GM21528 (cell line): ENCODE measurements around the gene TNFRSF11A.

Source experiments
- ATAC-seq: cut with Tn5 transposase; IDR thresholded peaks from one replicate; pipeline ENCODE4 v1.9.1; 2021; ENCODE audit warnings: mild to moderate bottlenecking, moderate library complexity; ENCODE audit not compliant: unreplicated experiment, low FRiP score

The TNFRSF11A gene

DNA sequence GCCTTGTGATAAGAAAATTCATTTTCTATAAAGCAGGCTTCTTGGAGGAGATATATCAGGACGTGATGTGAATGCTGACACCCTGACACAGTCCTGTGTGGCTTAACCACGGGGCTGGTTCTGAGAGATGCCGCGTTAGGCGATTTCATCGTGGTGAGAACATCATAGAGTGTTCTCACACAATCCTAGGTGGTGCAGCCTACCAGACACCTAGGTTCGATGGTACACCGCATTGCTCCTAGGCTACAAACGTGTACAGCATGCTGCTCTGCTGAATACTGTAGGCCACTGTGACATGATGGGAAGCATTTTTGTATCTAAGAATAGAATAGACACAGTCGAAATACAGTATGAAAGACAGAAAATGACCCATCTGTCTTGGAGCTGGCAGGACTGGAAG, 82.5 kb downstream of the TNFRSF11A start:
- no peak for ATAC-seq

DNA sequence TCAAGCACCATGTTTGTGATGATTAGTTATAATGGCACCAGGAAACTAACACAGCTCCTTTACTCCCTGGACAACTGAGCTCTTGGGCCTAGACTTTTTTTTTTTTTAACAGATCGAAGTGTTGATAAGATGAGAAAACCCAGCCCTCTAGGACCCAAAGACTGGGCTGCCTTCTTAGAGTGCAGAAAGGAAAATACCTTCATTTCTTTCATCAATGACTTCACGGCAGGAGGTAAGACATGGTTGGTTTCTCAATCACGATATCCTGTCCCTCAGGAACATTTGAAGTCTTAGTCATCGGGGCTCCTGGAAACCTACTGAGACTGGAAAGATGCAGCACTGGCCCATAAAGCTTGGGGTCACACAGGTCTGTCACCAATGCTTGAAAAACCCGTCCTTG, 84.7 kb downstream of the TNFRSF11A start:
- ATAC-seq = no peak

GRCh38 chr18:62412231-62412979, 87.3 kb downstream of the TNFRSF11A start:
- no peak for ATAC-seq

- no peak for ATAC-seq
Measured at GRCh38 chr18:62413206-62413605, 88.1 kb downstream of the TNFRSF11A start.

DNA sequence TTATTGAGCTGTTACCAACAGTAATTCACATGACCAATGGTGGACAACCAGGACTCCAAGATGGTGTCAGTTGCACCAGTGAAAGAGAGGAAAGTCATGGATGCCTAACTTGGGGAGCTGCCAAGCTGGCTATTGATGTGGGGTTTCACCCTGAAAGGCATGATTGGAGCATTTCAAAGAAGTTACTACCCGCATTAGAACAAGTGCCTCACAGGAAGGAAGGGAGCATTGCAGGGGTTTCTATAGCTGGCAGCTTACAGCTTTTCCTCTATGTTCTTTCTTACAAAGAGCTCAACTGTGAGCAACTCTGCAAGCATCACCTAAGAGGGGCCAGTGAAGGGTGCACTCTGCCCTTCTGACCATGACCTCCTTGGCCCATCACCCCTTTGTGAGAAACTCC, 93.1 kb downstream of the TNFRSF11A start:
- ATAC-seq = no peak

- peak; percentile 12 for ATAC-seq
Measured at GRCh38 chr18:62420151-62420512, 95.0 kb downstream of the TNFRSF11A start.

- peak; percentile 97 for ATAC-seq
Measured at GRCh38 chr18:62420513-62421209, 95.6 kb downstream of the TNFRSF11A start.

DNA sequence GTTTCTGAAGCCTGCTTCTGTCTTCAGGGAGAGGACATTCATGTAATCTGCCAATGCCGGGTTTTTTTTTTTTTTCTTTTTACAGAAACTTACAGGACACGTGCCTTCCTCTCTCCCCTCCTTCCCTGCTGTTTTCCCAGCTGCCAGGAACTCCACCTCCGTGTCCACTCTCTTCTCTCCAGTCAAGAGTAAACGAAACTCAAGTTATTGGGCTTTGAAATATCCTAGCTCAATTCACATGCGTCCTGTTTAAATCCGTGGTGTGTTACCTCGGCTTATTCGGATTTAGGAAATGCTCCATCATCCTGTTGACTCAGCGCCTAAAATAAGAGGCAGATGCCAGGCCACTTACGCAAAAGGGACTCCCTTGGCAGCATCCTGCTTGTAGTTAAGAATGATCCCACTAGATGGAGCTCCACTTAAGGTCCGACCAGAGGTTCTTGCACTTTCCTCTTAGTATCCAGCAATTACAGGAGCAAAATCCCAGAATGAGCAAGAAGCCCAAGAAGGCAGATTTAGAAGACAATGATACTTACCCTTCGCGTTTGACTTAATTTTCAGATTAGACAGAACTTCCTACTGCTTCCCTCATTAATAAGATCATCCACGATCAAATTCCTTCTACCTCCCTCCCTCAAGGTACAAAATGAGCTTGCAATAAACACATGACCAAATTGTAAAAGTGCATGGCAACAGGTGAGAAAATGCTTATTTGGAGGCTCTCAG, 100.5 kb downstream of the TNFRSF11A start:
- no peak for ATAC-seq

GRCh38 chr18:62426191-62426488, 101.0 kb downstream of the TNFRSF11A start:
- ATAC-seq = no peak

DNA sequence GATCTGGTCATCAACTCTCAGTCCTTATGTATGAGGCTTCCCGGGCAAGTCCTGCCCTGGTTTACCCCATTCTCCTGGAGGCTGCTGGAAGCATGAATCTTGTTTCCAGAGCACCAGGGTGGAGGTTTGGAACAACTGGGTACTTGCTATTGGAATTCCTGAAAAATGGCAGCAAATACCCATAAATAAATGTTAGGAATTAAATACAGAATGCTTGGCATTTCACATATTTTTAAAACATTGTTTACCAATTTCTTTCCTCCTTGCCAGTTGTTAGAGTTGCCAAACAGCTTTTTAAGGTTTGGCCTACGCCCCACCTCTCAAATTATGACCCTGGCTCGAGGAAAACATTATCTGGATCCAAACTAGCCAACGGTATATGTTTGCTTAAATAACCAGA, 107.1 kb downstream of the TNFRSF11A start:
- no peak for ATAC-seq

DNA sequence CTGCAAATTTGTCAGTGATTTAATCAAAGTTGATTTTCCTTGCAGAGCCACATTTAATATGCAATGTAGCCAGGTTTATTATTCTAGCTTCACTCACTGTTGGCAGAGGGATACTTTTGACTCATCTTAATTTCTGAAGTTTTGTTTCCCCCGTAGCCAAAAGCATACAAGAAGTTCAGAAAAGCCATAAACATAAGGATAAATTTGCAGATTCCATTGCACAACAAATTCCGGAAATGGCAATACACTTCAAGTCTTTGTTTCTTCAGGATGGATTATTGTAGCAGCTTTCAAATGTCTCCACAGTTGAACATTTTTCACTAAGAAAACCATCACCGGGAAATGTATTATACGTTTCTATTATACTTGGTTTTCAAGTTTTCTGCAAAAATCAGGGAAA, 109.7 kb downstream of the TNFRSF11A start:
- ATAC-seq = no peak

DNA sequence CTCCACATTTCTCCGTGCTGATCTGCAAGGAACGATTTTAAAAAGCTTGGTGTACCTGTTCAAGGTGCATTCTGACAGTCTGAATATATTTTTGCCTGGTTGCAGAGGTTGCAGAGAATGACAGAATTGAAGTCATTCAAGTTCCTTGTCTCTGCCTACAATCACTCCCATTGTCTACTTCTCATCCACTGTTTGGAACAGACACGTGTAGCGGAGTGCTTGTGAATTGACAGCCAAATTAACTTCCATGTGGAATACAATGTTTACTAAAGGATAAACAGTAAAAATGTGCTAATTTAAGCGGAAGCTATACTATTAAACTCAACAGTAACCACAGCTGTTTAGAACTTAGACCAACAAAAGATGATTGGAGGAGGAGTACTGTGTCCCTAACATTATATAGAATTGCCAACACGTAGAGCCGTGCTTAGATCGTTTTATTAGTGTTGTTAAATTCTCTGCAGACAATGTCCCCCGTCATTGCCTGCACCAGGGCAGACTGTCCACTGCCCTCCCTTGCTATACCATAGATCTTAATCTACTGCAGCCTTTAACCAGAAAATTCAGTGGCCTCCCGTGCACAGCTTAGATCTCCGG, 110.4 kb downstream of the TNFRSF11A start:
- no peak for ATAC-seq

GRCh38 chr18:62436636-62437234, 111.6 kb downstream of the TNFRSF11A start:
- ATAC-seq = no peak

DNA sequence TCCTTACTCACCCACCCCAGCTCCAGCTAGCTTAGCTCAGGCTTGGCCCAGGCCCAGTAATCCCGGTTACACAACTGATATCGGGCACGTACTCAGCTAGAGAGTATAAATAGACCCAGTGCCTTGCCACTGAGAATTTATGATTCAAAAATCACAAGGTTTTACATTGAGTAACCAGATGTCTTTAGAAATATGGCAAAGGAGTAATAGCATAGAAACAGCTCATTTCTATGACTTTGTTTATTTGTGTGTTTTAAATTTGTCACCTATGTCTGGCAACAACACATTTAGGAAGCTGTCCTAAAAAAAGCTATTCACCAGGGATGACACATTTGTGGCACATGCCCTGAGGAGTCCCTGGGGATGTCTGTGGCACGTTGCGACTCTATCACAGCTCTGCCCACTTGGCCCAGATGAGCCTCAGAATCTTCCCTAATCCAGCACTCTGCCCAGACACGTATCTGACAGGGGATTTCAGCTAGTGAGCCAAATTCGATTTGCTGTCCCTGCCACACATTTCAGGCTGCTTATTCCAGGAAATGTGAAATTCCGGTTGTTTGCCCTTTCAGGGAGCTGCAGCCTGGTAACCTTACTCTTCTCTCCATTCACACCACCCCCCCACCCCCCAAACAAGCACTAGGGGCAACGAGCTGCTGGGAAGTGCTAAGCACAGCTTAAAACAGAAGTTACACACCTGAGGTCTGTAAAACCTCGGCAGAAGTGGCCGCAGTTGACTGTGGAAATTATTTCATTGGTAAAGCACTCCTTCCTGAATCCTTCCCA, 112.3 kb downstream of the TNFRSF11A start:
- no peak for ATAC-seq

- ATAC-seq = no peak
Measured at GRCh38 chr18:62438018-62438329, 112.9 kb downstream of the TNFRSF11A start.

DNA sequence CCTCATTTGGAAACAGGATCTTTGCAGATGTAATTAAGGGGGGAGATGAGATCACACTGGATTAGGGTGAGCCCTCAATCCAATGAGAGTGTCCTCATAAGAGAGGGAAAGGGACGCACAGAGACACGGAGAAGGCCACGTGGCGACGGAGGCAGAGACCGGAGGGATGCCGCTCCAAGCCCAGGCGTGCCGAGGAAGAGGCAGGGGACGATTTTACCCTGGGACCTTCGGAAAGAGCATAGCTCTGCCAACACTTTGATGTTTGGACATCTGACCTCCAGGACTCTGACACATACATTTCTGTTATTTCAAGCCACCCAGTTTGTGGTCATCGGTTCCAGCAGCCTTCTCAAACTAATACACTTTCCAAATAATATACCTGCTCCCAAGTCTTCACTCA, 113.3 kb downstream of the TNFRSF11A start:
- ATAC-seq = no peak

GRCh38 chr18:62438866-62439265, 113.8 kb downstream of the TNFRSF11A start:
- no peak for ATAC-seq
